GM23338 (cell line): ENCODE results near the gene GNAZ. TPM values are rescaled to one million over a fixed set of nuclear protein-coding genes. Genes with fewer than 3 reads are reported as not detected.

Experiments
- ATAC-seq: fragments of 200-7000 bp; cut with Tn5 transposase; 3 replicates; pipeline ENCODE4 v1.9.1; 2020
- DNase-seq: peaks from one replicate; pipeline ENCODE4 v3.0.0-alpha.2; 2015; ENCODE audit warnings: low spot score
- H2AFZ ChIP-seq: fragments of 200-600 bp; sonication (generic); 2 replicates; pipeline ENCODE4 v1.8.0; 2016; ENCODE audit warnings: antibody characterized with exemption, mild to moderate bottlenecking, moderate library complexity
- H3F3A ChIP-seq: fragments of 200-600 bp; sonication (generic); replicated peaks from 2 replicates; pipeline ENCODE4 v1.8.0; 2017; ENCODE audit warnings: antibody characterized with exemption, mixed run types, low read depth
- H3K27ac ChIP-seq: fragments of 200-600 bp; sonication (generic); 2 replicates; pipeline ENCODE4 v1.6.1; 2016; ENCODE audit warnings: low read depth
- H3K27me3 ChIP-seq: fragments of 200-600 bp; sonication (generic); 2 replicates; pipeline ENCODE4 v1.8.0; 2016; ENCODE audit warnings: mild to moderate bottlenecking, mixed run types, moderate library complexity; ENCODE audit not compliant: insufficient read depth
- H3K36me3 ChIP-seq: fragments of 200-600 bp; sonication (generic); 2 replicates; pipeline ENCODE4 v1.8.0; 2016; ENCODE audit warnings: mild to moderate bottlenecking; ENCODE audit not compliant: insufficient read depth
- H3K4me1 ChIP-seq: fragments of 200-600 bp; sonication (generic); 2 replicates; pipeline ENCODE4 v1.8.0; 2016; ENCODE audit warnings: mild to moderate bottlenecking, moderate library complexity; ENCODE audit not compliant: insufficient read depth
- H3K4me2 ChIP-seq: fragments of 200-600 bp; sonication (generic); 2 replicates; pipeline ENCODE4 v1.7.1; 2017; ENCODE audit warnings: mixed run types
- H3K4me3 ChIP-seq: fragments of 200-600 bp; sonication (generic); 2 replicates; pipeline ENCODE4 v1.6.1; 2016; ENCODE audit warnings: mixed run types
- H3K79me2 ChIP-seq: fragments of 200-600 bp; sonication (generic); replicated peaks from 2 replicates; pipeline ENCODE4 v1.8.0; 2017; ENCODE audit warnings: mild to moderate bottlenecking; ENCODE audit not compliant: insufficient read depth
- H3K9me2 ChIP-seq: fragments of 200-600 bp; sonication (generic); 2 replicates; pipeline ENCODE4 v1.8.0; 2017; ENCODE audit not compliant: insufficient read depth
- H4K20me1 ChIP-seq: fragments of 200-600 bp; sonication (generic); replicated peaks from 2 replicates; pipeline ENCODE4 v1.8.0; 2017; ENCODE audit warnings: mild to moderate bottlenecking; ENCODE audit not compliant: insufficient read depth
- H3K27ac Mint-ChIP-seq: 2 replicates; pipeline ENCODE4 v1.8.0; 2020; ENCODE audit warnings: inconsistent platforms, mild to moderate bottlenecking, moderate library complexity, mixed read lengths
- H3K27me3 Mint-ChIP-seq: 3 replicates; pipeline ENCODE4 v1.8.0; 2022; ENCODE audit warnings: low read depth, mild to moderate bottlenecking, moderate library complexity, mixed read lengths, inconsistent platforms; ENCODE audit not compliant: insufficient read depth, poor library complexity
- H3K36me3 Mint-ChIP-seq: 3 replicates; pipeline ENCODE4 v1.8.0; 2021; ENCODE audit warnings: low read depth, mild to moderate bottlenecking, inconsistent platforms, moderate library complexity, mixed read lengths
- H3K4me1 Mint-ChIP-seq: 3 replicates; pipeline ENCODE4 v1.8.0; 2020; ENCODE audit warnings: mild to moderate bottlenecking, inconsistent platforms, mixed read lengths
- H3K4me3 Mint-ChIP-seq: 3 replicates; pipeline ENCODE4 v1.8.0; 2021; ENCODE audit warnings: moderate library complexity, mild to moderate bottlenecking, inconsistent platforms, mixed read lengths
- H3K9me3 Mint-ChIP-seq: 3 replicates; pipeline ENCODE4 v1.8.0; 2020; ENCODE audit warnings: moderate library complexity, mild to moderate bottlenecking, inconsistent platforms, mixed read lengths
- ETS1 ChIP-seq: IDR thresholded peaks from 2 replicates; pipeline ENCODE4 v1.6.1; 2016; ENCODE audit warnings: antibody characterized with exemption
- EZH2 ChIP-seq: fragments of 200-600 bp; sonication (generic); IDR thresholded peaks from one replicate; pipeline ENCODE4 v1.8.0; 2017; ENCODE audit warnings: antibody characterized with exemption, mild to moderate bottlenecking, low read depth; ENCODE audit not compliant: unreplicated experiment
- JUNB ChIP-seq: IDR thresholded peaks from one replicate; pipeline ENCODE4 v1.6.1; 2016; ENCODE audit warnings: antibody characterized with exemption; ENCODE audit not compliant: unreplicated experiment
- NANOG ChIP-seq: IDR thresholded peaks from 2 replicates; pipeline ENCODE4 v1.6.1; 2016; ENCODE audit warnings: antibody characterized with exemption, borderline replicate concordance
- POLR2AphosphoS5 ChIP-seq: IDR thresholded peaks from 2 replicates; pipeline ENCODE4 v1.6.1; 2016; ENCODE audit warnings: antibody characterized with exemption, low read depth
- STAT1 ChIP-seq: IDR thresholded peaks from one replicate; pipeline ENCODE4 v1.6.1; 2016; ENCODE audit warnings: antibody characterized with exemption; ENCODE audit not compliant: unreplicated experiment
- ZNF114 ChIP-seq: fragments of 250-450 bp; sonication (Bioruptor Pico); IDR thresholded peaks from 2 replicates; pipeline ENCODE4 v1.5.0; 2020; ENCODE audit warnings: mild to moderate bottlenecking, moderate library complexity
- ZNF331 ChIP-seq: fragments of 250-450 bp; sonication (Bioruptor Pico); IDR thresholded peaks from 2 replicates; pipeline ENCODE4 v1.5.0; 2020; ENCODE audit warnings: low read depth, mild to moderate bottlenecking, moderate library complexity
- polyA plus RNA-seq: library from polyadenylated mRNA; unstranded; fragments of >200 nt; fragmentation: Nextera tagmentation; extraction: Ambion mirVana; gene quantifications from 2 replicates; pipeline ENCODE4 v1.2.1, GENCODE V29; 2016
- total RNA-seq: library from RNA; depleted of rRNA; stranded (reverse); fragments of >200 nt; shearing (Covaris generic); gene quantifications from 2 replicates; pipeline ENCODE4 v1.2.3, GENCODE V29; 2014
- TF ChIP-seq, protein P1 (sequence below), 2 experiments: fragments of 200-600 bp in 1 of 2; sonication (generic) in 1 of 2; conservative IDR thresholded peaks; 2 replicates each; pipeline versions ENCODE4 v1.5.1 to v1.6.1; 2016 to 2017; ENCODE audit warnings: antibody characterized with exemption in 2 of 2, low read depth in 2 of 2, mild to moderate bottlenecking in 2 of 2, moderate library complexity in 1 of 2

GNAZ gene
- total and polyA plus RNA-seq, 2 experiments from 2014 or later: 2.9 to 11.1 TPM

DNA sequence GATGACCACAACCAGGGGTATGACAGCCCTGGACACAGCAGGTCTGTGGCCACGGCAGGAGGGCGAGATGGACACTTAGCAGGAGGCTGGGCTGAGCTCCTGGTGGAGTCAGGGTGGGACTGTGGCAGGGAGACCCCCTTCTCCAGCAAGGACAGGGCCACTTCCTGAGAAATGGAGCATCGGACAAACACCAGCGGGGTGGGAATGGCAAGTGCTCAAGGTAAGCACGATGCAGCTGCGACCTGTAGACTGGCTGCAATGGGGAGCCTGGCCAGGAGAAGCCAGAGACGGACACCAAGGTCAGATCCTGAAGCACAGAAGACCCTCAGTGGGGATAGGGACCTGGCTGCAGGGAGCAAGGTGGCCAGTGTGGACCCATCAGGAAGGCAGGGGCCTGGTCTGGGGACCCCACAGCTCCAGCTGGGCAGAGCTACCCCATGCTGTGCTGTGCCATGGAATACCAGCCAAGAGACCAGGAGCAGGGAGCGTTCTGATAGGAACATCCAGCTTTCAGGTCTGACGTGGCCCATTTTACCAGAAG, 42.2 kb downstream of the GNAZ start (continued):
- no peak for TF ChIP-seq POLR2AphosphoS5
- TF ChIP-seq, protein P1, sequence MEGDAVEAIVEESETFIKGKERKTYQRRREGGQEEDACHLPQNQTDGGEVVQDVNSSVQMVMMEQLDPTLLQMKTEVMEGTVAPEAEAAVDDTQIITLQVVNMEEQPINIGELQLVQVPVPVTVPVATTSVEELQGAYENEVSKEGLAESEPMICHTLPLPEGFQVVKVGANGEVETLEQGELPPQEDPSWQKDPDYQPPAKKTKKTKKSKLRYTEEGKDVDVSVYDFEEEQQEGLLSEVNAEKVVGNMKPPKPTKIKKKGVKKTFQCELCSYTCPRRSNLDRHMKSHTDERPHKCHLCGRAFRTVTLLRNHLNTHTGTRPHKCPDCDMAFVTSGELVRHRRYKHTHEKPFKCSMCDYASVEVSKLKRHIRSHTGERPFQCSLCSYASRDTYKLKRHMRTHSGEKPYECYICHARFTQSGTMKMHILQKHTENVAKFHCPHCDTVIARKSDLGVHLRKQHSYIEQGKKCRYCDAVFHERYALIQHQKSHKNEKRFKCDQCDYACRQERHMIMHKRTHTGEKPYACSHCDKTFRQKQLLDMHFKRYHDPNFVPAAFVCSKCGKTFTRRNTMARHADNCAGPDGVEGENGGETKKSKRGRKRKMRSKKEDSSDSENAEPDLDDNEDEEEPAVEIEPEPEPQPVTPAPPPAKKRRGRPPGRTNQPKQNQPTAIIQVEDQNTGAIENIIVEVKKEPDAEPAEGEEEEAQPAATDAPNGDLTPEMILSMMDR (conservative IDR thresholded peaks at IDR 0.05; ENCODE audit: low read depth in 2 of 2): no peak
- TF ChIP-seq STAT1: no peak
- no peak for TF ChIP-seq ZNF331 (CRISPR knock-in tag)

GRCh38 chr22:23113067-23113846, 42.9 kb downstream of the GNAZ start:
- no peak overlapping the region for H2AFZ ChIP-seq
- H3K27me3 ChIP-seq: no peaks in the 10 kb centered on the region
- no peak overlapping the region for H3K27ac ChIP-seq
- Mint-ChIP-seq H3K9me3 (no peaks in the 10 kb centered on the region), H3K4me1 (peaks cover 7% of the 10 kb centered on the region), H3K27ac (no peak overlapping the region), H3K4me3 (no peak overlapping the region), H3K36me3 (no peaks in the 10 kb centered on the region), H3K27me3 (peaks cover 3% of the 10 kb centered on the region)
- H3K79me2 ChIP-seq: no peaks in the 10 kb centered on the region
- ATAC-seq: no peak
- no peak overlapping the region for H3K4me3 ChIP-seq
- no peaks in the 10 kb centered on the region for H3F3A ChIP-seq
- H3K9me2 ChIP-seq: no peaks in the 10 kb centered on the region
- TF ChIP-seq ZNF114 (no peak), POLR2AphosphoS5 (no peak), EZH2 (no peak), NANOG (no peak), ZNF331 (CRISPR knock-in tag) (no peak), JUNB (no peak), STAT1 (no peak), ETS1 (no peak)
- no peaks in the 10 kb centered on the region for H3K36me3 ChIP-seq
- no peak overlapping the region for H3K4me2 ChIP-seq
- no peak for DNase-seq
- no peaks in the 10 kb centered on the region; the same call in 1 of the 2 replicates for H3K4me1 ChIP-seq
- H4K20me1 ChIP-seq: no peaks in the 10 kb centered on the region
